Measurements from ENCODE around the gene RIOK2.

RIOK2 gene

GRCh38 chr5:97163360-97163764 is 19.7 kb downstream of the RIOK2 start:
- H3K9ac ChIP-seq (ENCODE audit: low read depth, low read length, poor library complexity, severe bottlenecking) = no peak overlapping the region
- no peaks in the 10 kb centered on the region for H4K20me1 ChIP-seq (ENCODE audit: insufficient read depth, low read length, poor library complexity, severe bottlenecking)
- H3K4me1 ChIP-seq (ENCODE audit: insufficient read depth, low read length, poor library complexity, severe bottlenecking) = no peaks in the 10 kb centered on the region
- H3K27me3 ChIP-seq (ENCODE audit: insufficient read depth, low read length, poor library complexity, severe bottlenecking) = no peaks in the 10 kb centered on the region
- H3K4me3 ChIP-seq (ENCODE audit: low read length, poor library complexity, severe bottlenecking) = no peak overlapping the region
- peaks cover 5% of the 10 kb centered on the region; the same call in 1 of the 2 replicates for H3K9me3 ChIP-seq (ENCODE audit: insufficient read depth, low read depth, low read length)
- H3K79me2 ChIP-seq (ENCODE audit: insufficient read depth, low read length) = no peaks in the 10 kb centered on the region
- H3F3A ChIP-seq (ENCODE audit: low read depth) = no peaks in the 10 kb centered on the region
- H3K9me2 ChIP-seq (replicated peaks; ENCODE audit: low read depth, low read length) = no peaks in the 10 kb centered on the region
- H2AFZ ChIP-seq (ENCODE audit: low read length) = no peak overlapping the region
- TF ChIP-seq EZH2phosphoT487 (IDR thresholded peaks at IDR 0.05; ENCODE audit: borderline replicate concordance) (no peak), CTCF (conservative IDR thresholded peaks at IDR 0.05; ENCODE audit: low read length) (peak; percentile 80)
- H3K4me2 ChIP-seq (ENCODE audit: low read depth, low read length, poor library complexity, severe bottlenecking) = no peak overlapping the region
- peaks cover 7% of the 10 kb centered on the region; the same call in 1 of the 2 replicates for H3K36me3 ChIP-seq (ENCODE audit: insufficient read depth, low read length)

GRCh38 chr5:97162045-97162444 is 21.0 kb downstream of the RIOK2 start:
- Histone ChIP-seq H4K20me1 (ENCODE audit: insufficient read depth, low read length, poor library complexity, severe bottlenecking) (no peaks in the 10 kb centered on the region), H3K4me3 (ENCODE audit: low read length, poor library complexity, severe bottlenecking) (no peak overlapping the region), H3K9me3 (ENCODE audit: insufficient read depth, low read depth, low read length) (peaks cover 17% of the 10 kb centered on the region), H3K9me2 (replicated peaks; ENCODE audit: low read depth, low read length) (no peaks in the 10 kb centered on the region), H3K4me2 (ENCODE audit: low read depth, low read length, poor library complexity, severe bottlenecking) (no peak overlapping the region), H3K27me3 (ENCODE audit: insufficient read depth, low read length, poor library complexity, severe bottlenecking) (no peaks in the 10 kb centered on the region), H3K4me1 (ENCODE audit: insufficient read depth, low read length, poor library complexity, severe bottlenecking) (no peaks in the 10 kb centered on the region), H3K9ac (ENCODE audit: low read depth, low read length, poor library complexity, severe bottlenecking) (no peak overlapping the region), H3K36me3 (ENCODE audit: insufficient read depth, low read length) (peaks cover 6% of the 10 kb centered on the region; the same call in 1 of the 2 replicates), H3K79me2 (ENCODE audit: insufficient read depth, low read length) (no peaks in the 10 kb centered on the region), H2AFZ (ENCODE audit: low read length) (no peak overlapping the region), H3F3A (ENCODE audit: low read depth) (no peaks in the 10 kb centered on the region)
- TF ChIP-seq CTCF (conservative IDR thresholded peaks at IDR 0.05; ENCODE audit: low read length) (peak; percentile 99), EZH2phosphoT487 (IDR thresholded peaks at IDR 0.05; ENCODE audit: borderline replicate concordance) (no peak)

GRCh38 chr5:97157689-97158088 is 25.4 kb downstream of the RIOK2 start:
- Histone ChIP-seq H3K4me2 (ENCODE audit: low read depth, low read length, poor library complexity, severe bottlenecking) (no peak overlapping the region), H3K9ac (ENCODE audit: low read depth, low read length, poor library complexity, severe bottlenecking) (no peak overlapping the region), H3K27me3 (ENCODE audit: insufficient read depth, low read length, poor library complexity, severe bottlenecking) (no peaks in the 10 kb centered on the region), H3K36me3 (ENCODE audit: insufficient read depth, low read length) (peaks cover 6% of the 10 kb centered on the region; the same call in 1 of the 2 replicates), H3K4me1 (ENCODE audit: insufficient read depth, low read length, poor library complexity, severe bottlenecking) (no peaks in the 10 kb centered on the region), H4K20me1 (ENCODE audit: insufficient read depth, low read length, poor library complexity, severe bottlenecking) (no peaks in the 10 kb centered on the region), H3K9me3 (ENCODE audit: insufficient read depth, low read depth, low read length) (peaks cover 20% of the 10 kb centered on the region), H3K4me3 (ENCODE audit: low read length, poor library complexity, severe bottlenecking) (no peak overlapping the region), H3K79me2 (ENCODE audit: insufficient read depth, low read length) (no peaks in the 10 kb centered on the region), H3K9me2 (replicated peaks; ENCODE audit: low read depth, low read length) (no peaks in the 10 kb centered on the region), H2AFZ (ENCODE audit: low read length) (no peak overlapping the region), H3F3A (ENCODE audit: low read depth) (no peaks in the 10 kb centered on the region)
- no peak for TF ChIP-seq CTCF (conservative IDR thresholded peaks at IDR 0.05; ENCODE audit: low read length)
- no peak for TF ChIP-seq EZH2phosphoT487 (IDR thresholded peaks at IDR 0.05; ENCODE audit: borderline replicate concordance)
